AG10803 (cell line): ENCODE results near the gene TWF1.

Experiments used
- DNase-seq: peaks from one replicate; pipeline ENCODE4 v3.0.0; 2010; ENCODE audit warnings: low read depth
- H3K4me3 ChIP-seq: 2 replicates; pipeline ENCODE4 v1.5.1; 2011; ENCODE audit warnings: mild to moderate bottlenecking, low read length, control low read depth
- TF ChIP-seq, protein P1 (sequence below): conservative IDR thresholded peaks from 2 replicates; pipeline ENCODE4 v1.5.1; 2011; ENCODE audit warnings: mild to moderate bottlenecking, low read length, control low read depth, inconsistent platforms

TWF1 gene

DNA sequence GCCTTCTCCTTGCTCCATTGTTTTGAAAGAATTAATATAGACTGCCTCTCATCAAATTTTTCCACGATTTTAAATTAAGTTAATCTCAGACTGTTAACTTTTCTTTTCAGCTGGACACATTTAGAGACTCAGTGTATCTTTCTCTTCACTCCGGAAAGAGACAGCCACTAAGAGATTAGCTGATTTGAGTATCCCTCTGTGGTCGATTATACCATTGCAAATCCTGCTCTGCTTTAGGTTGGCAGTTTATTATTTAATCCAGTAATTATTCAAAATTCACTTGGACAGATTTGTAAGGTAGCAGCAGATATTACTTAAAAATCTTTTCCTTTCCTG is 588 bp upstream of the TWF1 start:
- H3K4me3 ChIP-seq = peak overlapping the region; percentile 72
- TF ChIP-seq, protein P1, sequence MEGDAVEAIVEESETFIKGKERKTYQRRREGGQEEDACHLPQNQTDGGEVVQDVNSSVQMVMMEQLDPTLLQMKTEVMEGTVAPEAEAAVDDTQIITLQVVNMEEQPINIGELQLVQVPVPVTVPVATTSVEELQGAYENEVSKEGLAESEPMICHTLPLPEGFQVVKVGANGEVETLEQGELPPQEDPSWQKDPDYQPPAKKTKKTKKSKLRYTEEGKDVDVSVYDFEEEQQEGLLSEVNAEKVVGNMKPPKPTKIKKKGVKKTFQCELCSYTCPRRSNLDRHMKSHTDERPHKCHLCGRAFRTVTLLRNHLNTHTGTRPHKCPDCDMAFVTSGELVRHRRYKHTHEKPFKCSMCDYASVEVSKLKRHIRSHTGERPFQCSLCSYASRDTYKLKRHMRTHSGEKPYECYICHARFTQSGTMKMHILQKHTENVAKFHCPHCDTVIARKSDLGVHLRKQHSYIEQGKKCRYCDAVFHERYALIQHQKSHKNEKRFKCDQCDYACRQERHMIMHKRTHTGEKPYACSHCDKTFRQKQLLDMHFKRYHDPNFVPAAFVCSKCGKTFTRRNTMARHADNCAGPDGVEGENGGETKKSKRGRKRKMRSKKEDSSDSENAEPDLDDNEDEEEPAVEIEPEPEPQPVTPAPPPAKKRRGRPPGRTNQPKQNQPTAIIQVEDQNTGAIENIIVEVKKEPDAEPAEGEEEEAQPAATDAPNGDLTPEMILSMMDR = no peak
- DNase-seq = no peak

DNA sequence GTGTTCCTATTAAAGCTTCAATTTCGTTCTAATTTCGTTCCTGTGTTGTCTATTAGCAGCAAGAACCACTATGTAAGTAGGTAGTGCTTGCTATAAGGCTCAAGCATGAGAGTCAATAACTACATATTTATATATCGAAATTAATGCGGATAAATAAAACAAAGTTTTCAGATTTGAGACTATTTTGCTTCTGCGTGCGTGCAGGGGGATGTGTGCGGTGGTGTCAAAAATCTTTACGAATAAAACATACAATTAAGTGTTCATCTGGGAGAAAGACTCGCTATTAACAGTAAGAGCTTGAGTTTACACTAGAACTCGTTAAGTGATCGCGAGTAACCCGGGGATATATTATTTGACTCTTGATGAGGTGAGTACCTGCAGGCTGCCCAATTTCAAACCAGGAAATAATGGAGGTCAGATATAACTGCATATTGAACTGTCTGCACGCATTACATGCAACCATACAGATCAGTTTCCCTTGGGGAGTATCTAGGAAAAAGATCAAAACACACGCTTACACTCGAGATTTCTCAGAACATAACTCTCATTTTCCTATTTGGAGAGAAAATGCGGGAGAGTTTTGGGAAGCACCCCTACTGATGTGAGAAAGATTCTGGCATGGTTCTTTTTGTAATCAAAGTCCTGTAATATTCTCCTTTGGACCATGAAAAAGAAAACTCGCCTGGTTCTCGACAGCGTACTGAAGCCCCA is 813 bp downstream of the TWF1 start:
- TF ChIP-seq, protein P1 = no peak
- no peak for DNase-seq
- H3K4me3 ChIP-seq = peak overlapping the region; percentile 77

DNA sequence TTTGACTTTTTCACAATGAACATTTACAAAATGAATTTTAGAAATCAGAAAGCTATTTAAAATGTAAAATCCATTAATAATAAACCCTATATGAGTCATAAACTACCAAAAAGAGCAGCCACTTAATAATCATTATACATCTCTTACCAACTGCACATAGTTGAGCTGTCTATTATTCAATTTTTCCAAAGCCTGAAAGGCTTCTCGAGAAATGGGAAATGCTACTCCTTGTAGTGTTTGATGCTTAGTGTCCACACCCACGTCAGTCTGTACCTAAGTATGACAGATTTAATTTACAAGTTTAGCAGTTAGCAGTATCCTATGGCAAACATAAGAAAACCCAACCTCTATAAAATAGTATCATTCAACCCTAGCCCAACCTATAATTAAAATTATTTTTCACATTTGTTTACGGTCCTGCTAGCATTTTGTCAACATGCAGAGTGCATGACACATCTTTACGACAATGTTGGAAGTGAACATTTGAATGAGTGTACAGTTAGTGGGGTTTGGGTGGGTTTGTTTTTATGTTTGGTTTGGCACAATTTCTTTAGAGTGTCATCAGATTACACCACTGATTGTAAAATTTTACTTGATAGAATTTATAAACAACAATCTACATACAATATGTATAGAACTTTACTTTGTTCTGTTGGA is 8.4 kb downstream of the TWF1 start:
- H3K4me3 ChIP-seq = no peak overlapping the region
- TF ChIP-seq, protein P1 = no peak
- DNase-seq = no peak

DNA sequence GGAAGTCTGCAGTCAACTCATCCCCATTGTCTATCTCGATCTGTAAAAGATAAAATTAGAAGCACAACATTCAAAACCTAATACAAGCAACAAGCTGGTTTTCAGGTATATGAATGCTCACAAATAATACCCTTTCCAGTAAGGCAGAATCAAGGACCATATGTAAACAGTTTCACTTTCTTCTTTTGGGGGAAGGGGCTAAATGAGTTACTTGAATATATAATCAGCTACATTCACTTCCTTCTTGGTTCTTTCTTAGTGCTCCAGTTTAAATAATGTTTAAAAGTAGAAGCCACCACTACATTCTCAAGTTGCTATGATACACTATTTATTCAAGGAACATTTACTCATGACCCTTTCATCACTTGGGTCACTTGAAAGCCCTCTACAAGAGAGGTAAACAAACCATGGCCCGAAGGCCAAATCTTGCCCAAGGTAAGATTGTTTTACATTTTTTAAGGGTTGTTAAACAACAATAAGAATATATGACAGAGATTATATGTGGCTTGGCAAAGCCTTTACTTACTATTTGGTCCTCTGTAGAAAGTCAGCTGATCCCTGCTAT is 10.3 kb downstream of the TWF1 start:
- no peak overlapping the region for H3K4me3 ChIP-seq
- DNase-seq = no peak
- TF ChIP-seq, protein P1 = no peak

- peak; percentile 29 for DNase-seq
- TF ChIP-seq, protein P1 = no peak
Observed at GRCh38 chr12:43789941-43790340, 16.2 kb downstream of the TWF1 start.

DNA sequence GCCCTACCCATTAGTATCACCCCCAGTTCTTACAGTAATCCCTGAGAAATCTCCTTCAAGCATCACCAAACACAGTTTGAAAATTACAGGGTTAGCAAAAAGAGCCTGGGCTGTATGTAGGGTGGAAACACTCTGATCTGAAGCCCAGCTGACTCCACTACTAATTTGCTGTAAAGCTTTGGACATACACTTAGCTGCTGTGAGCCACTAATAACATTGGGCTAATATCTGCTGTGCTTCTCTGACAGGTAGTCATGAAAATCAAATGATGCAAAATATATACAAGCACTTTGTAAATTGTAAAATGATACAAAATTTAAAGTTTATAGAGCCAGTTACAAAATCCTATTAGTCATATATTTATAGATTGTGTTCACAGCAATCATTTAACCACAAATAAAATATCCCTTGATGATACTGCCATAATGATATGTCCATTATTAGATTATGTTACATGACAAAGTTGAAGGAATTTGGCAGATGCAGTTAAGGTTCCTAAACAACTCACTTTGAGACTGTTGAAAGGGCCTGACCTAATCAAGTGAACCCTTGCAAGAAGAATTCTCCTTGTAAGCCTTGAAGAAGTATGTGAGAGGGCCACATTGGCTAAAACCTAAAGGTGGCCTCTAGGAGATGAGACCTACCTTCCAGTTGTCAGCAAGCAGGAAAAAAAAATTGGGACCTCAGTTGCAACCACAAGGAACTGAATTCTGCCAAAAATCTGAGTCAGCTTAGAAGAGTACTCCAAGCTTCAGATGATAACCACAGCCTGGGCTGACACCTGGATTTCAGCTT is 19.0 kb downstream of the TWF1 start:
- TF ChIP-seq, protein P1 = no peak
- H3K4me3 ChIP-seq = no peak overlapping the region
- peak; percentile 20 for DNase-seq

More at GRCh38 chr12:43789941-43790340, 16.2 kb downstream of the TWF1 start:
- H3K4me3 ChIP-seq = no peak overlapping the region
